GM19468 (cell line): Measurements from ENCODE around the gene HASPIN.
"Not testable (repeated sequence)": the region's sequence is repeated elsewhere in the genome, so short reads cannot be mapped to it uniquely, and the experiment has no call there.

Experiments used
- ATAC-seq: cut with Tn5 transposase; IDR thresholded peaks from one replicate; pipeline ENCODE4 v1.9.1; 2021; ENCODE audit warnings: mild to moderate bottlenecking, moderate library complexity, moderate number of reproducible peaks; ENCODE audit not compliant: unreplicated experiment; ENCODE audit errors: extremely low read depth

Gene HASPIN

GRCh38 chr17:3734911-3735276 lies 11.2 kb downstream of the HASPIN start:
- ATAC-seq = not testable (repeated sequence)

DNA sequence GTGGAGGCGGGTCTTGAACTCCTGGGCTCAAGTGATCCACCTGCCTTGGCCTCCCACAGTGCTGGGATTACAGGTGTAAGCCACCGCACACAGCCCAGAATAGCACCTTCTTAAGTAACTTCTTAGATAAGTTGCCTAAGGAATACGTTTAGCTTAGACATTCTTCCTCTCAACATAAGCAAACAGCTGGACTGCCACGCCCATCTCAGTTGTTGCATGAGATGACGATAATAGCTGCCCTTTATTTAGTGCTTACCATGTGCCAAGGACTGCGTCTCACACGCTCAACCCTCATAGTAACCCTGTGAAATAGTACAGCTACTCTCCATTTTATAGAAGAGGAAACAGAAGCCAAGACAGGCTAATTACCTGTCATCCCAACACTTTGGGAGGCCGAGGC lies 11.8 kb downstream of the HASPIN start:
- ATAC-seq = no peak

GRCh38 chr17:3738562-3739295 lies 15.0 kb downstream of the HASPIN start:
- no peak for ATAC-seq

DNA sequence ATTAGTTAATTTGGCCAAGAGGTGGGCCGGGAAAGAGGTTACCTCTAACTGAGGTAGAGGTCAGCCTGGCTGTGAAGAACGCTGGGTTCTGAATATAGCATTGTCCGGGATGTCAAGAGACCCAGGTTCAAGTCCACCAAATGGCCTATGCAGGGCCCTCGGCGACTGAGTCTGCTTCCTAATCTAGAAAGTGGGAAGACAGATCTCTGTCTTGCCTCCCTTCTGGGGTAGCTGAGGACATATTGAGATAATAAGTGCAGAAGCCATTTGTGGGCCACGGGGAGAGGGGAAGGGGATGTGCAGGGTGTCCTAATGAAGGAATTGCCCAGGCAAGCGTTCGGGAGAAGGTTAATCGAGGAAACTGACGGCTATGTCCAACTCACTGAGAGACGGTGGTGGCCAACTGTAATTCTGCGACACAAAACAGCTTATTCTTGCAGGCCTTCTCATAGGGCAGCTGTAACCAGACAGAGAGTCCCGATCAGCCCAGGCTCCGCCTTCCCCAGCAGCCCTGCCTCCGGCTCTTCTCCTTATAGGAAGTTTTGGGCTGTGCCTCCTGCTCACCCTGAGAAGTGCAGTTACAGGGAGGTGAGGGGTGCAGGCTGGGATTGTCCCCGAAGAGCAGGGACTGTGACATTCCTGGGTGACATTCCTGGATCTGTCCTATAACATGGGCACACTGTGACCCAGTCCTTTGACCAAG lies 15.9 kb downstream of the HASPIN start:
- ATAC-seq = no peak

DNA sequence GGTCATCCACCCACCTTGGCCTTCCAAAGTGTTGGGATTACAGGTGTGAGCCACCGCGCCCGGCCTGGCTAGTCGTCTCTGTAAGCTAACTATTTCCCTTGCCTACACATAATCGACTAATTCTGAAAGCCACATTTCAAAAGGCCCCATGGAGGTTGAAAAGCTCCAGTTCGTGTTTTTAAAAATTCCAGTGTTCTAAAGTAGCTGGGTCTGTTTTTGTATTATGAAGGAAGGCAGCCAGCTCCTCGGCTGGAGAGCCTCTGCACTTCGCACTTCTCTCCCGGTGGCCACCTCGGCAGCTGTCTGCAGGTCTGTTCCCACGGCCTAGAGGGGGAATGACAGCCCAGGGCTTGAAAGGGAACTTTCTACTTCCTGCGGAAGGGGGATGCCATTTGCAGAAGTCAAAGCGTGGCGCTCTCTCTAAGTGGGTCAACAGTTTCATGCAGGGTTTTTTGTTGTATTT lies 16.9 kb downstream of the HASPIN start:
- no peak for ATAC-seq

- no peak for ATAC-seq
These were observed 20.3 kb downstream of the HASPIN start for GRCh38 chr17:3744014-3744413.

DNA sequence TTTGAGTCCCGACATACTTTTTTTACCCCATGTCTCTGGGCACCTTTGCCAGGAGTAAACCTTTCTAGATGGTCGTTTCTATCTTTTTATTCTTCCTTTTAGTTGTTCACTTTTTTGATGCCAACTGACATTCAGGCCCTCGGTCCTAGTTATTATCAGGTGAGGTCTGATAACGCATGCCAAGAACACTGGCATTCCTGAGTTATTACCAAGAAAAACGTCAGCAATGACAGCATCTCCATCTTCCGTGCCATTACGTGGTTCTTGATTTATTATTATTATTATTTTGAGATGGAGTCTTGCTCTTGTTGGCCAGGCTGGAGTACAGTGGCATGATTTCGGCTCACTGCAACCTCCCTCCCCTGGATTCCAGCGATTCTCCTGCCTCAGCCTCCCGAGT lies 21.4 kb downstream of the HASPIN start:
- ATAC-seq = no peak

- no peak for ATAC-seq
These were observed 24.1 kb downstream of the HASPIN start for GRCh38 chr17:3747805-3748204.

DNA sequence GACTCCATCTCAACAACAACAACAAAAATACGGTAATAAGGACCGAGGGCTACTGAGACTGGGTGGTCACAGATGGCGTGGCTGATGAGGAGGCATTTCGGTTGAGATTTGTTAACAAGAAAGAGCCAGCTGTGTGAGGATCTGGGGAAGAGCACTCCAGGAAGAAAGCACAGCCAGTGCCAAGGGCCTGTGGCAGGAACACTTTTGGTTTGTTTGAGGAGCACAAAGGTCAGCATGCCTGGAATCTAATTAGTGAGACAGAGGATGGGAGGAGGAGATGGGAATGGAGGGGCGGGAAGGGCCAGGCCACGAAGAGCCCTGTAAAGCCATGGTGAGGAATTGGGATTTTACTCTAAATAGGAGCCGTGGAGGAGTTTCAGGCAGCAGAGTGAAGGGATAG lies 24.9 kb downstream of the HASPIN start:
- ATAC-seq = no peak

GRCh38 chr17:3750296-3750695 lies 26.6 kb downstream of the HASPIN start:
- ATAC-seq = no peak

DNA sequence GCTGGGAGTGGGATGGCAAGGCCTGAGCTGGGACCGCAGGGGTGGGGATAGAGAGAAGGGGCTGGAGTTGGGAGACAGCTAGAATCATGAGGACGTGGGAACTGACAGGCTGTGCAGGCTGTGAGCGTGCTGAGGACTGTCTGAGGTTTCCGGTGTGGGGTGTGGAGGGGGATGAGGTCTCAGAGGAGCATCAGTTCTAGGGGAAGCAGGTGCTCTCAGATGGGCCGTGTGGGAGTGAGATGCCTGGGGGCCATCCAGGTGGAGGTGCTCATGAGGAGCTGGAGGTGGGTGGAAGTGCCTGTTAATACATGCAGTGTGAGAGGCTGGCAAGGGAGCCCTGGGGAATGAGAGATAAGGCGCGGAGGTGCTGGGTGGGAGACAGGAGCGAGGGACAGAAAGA lies 27.2 kb downstream of the HASPIN start:
- no peak for ATAC-seq

- no peak for ATAC-seq
These were observed 28.1 kb downstream of the HASPIN start for GRCh38 chr17:3751836-3752235.

GRCh38 chr17:3753624-3754023 lies 29.9 kb downstream of the HASPIN start:
- ATAC-seq = no peak

DNA sequence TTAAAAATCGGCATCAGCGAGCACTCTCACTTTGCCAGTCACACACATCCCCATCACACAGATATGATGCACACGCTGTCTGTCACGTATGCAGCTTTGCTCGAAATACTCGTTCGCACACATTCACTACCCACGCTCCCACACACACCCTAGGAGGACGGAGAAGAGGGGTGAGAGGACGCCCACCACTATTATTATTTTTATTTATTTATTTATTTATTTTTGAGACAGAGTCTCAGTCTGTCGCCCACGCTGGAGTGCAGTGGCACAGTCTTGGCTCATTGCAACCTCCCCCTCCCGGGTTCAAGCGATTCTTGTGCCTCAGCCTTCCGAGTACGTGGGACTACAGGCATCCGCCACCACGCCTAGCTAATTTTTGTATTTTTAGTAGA lies 30.4 kb downstream of the HASPIN start:
- no peak for ATAC-seq

GRCh38 chr17:3754458-3755334 lies 31.0 kb downstream of the HASPIN start:
- ATAC-seq = no peak

- ATAC-seq = no peak
These were observed 31.8 kb downstream of the HASPIN start for GRCh38 chr17:3755335-3756030.

- no peak for ATAC-seq
These were observed 36.0 kb downstream of the HASPIN start for GRCh38 chr17:3759597-3760216.

DNA sequence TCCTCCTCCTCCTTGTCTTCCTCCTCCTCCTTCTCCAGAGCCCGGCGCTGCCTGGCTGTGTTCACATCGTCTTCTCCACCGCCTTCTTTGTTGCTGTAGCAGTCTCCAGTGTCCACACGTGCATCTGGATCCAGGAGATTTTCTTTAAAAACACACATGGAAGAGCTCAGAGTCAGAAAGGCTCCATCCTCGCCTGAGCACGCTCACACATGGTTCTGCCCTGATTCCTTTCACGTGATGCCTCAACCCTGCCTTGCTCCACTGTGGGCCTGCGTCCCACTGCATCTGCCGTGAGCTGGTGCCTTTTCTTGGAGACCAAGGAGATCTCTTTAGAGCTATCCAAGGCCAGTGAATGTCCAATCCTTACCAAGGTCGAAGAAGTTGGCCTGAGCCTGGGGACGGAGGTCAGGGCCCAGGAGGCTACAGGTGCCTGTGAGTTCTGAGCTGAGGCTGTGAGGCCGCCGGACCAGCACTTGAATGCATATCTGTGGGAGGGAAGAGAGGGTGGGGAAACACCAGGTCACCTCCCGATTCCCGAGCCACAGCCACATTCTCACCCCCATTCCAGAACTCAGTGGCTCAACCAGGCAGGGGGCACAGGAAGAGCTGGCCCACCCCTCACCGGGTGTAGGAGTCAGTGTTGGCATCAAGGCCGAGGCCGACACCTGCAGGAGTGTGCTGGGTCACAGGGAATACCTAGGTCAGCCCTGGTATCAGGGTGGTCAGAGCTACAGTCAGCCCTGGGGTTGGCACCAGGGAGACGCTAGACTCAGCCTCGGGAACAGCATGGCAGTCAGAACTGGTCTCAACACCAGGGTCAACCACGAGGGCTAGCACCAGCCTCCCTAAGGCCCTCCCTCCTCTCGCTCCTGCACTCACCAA lies 37.6 kb downstream of the HASPIN start:
- no peak for ATAC-seq

DNA sequence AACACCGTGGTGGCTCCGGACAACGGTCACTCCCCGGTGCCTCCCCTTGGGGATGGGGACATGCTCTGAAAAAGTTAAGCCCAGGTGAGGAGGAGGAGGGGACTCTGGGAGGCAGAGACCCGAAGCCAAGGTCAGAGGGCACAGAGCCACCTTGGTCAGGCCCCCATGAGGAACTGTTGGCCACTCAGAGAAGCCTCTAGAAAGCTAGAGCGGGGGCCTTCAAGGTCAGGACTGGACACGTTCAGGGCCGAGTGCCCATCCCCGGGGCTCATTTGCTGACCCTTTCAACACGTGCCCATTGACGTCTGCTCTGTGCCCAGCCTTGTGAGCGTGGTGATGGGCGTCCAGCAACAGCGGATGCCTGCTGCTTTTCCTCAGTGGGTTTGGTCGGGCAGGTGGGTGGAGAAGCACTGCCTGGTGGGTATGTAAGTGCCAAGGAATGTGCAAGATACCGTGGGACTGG lies 38.2 kb downstream of the HASPIN start:
- no peak for ATAC-seq
